HepG2 (cell line): ENCODE measurements around the gene CTU1.

Source experiments
- AHR ChIP-seq: IDR thresholded peaks from 2 replicates; pipeline ENCODE4 v1.6.1; 2018; ENCODE audit warnings: missing genetic modification reagents, missing compliant biosample characterization
- BRD4 ChIP-seq: sonication (generic); formaldehyde crosslinking; IDR thresholded peaks from 2 replicates; pipeline ENCODE4 v1.4.0; 2020; ENCODE audit warnings: missing genetic modification reagents
- PHF21A ChIP-seq: sonication (generic); formaldehyde crosslinking; IDR thresholded peaks from 2 replicates; pipeline ENCODE4 v1.5.0; 2020; ENCODE audit warnings: mild to moderate bottlenecking, missing genetic modification reagents
- ZBTB21 ChIP-seq: sonication (generic); formaldehyde crosslinking; IDR thresholded peaks from 2 replicates; pipeline ENCODE4 v1.4.0; 2020; ENCODE audit warnings: missing genetic modification reagents
- ZFAT ChIP-seq: sonication (generic); formaldehyde crosslinking; conservative IDR thresholded peaks from 2 replicates; pipeline ENCODE4 v1.8.1; 2023; ENCODE audit warnings: missing genetic modification reagents, inconsistent platforms
- TF ChIP-seq, protein P1 (sequence below), 2 experiments: IDR thresholded peaks; 2 replicates each; pipeline ENCODE4 v1.6.1; 2011 to 2012; ENCODE audit warnings: low read length in 2 of 2, borderline replicate concordance in 1 of 2, low read depth in 1 of 2, mild to moderate bottlenecking in 1 of 2, moderate library complexity in 1 of 2
- TF ChIP-seq, protein P2 (sequence below): sonication (generic); formaldehyde crosslinking; IDR thresholded peaks from 2 replicates; pipeline ENCODE4 v1.4.0; 2020; ENCODE audit warnings: missing genetic modification reagents

DNA sequence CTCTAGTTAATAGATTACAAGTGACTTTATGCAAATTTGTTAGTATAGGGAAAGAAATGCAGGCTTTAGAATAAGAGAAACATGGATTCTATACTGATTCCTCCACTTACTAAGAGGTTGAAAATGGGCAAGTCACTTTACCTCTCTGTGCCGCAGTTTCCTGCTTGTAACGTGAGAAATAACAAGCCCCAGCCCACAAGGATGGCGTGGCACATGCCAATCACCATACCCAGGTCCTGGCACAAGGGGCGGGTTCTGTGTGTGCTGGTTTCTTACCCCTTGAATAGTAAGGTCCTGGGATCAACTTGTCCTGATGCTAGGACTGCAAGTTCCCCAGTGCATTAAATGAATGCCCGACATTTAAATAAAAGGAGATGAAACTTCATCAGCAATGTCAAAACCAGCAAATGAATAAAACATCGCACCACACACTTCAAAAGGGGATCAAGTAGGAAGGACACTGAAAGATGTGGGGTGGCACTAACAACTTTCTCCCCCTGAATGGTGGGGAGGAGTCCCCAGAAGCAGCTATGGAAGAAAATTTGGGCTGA lies 8.6 kb upstream of the CTU1 start:
- TF ChIP-seq ZFAT (CRISPR knock-in tag), result no peak
- no peak for TF ChIP-seq PHF21A (CRISPR knock-in tag)
- TF ChIP-seq AHR (CRISPR knock-in tag), result no peak
- TF ChIP-seq, protein P1, sequence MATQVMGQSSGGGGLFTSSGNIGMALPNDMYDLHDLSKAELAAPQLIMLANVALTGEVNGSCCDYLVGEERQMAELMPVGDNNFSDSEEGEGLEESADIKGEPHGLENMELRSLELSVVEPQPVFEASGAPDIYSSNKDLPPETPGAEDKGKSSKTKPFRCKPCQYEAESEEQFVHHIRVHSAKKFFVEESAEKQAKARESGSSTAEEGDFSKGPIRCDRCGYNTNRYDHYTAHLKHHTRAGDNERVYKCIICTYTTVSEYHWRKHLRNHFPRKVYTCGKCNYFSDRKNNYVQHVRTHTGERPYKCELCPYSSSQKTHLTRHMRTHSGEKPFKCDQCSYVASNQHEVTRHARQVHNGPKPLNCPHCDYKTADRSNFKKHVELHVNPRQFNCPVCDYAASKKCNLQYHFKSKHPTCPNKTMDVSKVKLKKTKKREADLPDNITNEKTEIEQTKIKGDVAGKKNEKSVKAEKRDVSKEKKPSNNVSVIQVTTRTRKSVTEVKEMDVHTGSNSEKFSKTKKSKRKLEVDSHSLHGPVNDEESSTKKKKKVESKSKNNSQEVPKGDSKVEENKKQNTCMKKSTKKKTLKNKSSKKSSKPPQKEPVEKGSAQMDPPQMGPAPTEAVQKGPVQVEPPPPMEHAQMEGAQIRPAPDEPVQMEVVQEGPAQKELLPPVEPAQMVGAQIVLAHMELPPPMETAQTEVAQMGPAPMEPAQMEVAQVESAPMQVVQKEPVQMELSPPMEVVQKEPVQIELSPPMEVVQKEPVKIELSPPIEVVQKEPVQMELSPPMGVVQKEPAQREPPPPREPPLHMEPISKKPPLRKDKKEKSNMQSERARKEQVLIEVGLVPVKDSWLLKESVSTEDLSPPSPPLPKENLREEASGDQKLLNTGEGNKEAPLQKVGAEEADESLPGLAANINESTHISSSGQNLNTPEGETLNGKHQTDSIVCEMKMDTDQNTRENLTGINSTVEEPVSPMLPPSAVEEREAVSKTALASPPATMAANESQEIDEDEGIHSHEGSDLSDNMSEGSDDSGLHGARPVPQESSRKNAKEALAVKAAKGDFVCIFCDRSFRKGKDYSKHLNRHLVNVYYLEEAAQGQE (IDR thresholded peaks at IDR 0.05; ENCODE audit: borderline replicate concordance in 1 of 2, low read depth in 1 of 2, low read length in 2 of 2), result no peak
- TF ChIP-seq, protein P2, sequence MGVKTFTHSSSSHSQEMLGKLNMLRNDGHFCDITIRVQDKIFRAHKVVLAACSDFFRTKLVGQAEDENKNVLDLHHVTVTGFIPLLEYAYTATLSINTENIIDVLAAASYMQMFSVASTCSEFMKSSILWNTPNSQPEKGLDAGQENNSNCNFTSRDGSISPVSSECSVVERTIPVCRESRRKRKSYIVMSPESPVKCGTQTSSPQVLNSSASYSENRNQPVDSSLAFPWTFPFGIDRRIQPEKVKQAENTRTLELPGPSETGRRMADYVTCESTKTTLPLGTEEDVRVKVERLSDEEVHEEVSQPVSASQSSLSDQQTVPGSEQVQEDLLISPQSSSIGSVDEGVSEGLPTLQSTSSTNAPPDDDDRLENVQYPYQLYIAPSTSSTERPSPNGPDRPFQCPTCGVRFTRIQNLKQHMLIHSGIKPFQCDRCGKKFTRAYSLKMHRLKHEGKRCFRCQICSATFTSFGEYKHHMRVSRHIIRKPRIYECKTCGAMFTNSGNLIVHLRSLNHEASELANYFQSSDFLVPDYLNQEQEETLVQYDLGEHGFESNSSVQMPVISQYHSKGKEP (CRISPR knock-in tag), result no peak
- no peak for TF ChIP-seq BRD4 (CRISPR knock-in tag)
- TF ChIP-seq ZBTB21, result no peak
